Uterus (tissue), 4 donors: Measurements from ENCODE around the gene FUNDC2. TPM values are rescaled to one million over a fixed set of nuclear protein-coding genes. Genes with fewer than 3 reads are reported as not detected.

Source experiments
- DNase-seq, 2 donors: peaks; one replicate each; pipeline ENCODE4 v3.0.0-alpha.2; 2019 to 2020
- H3K27ac ChIP-seq, 2 donors: fragments of 200-600 bp; sonication (generic); 1 replicate in 1 of 2; 2 replicates in 1 of 2; pipeline ENCODE4 v1.5.1; 2016 to 2018
- H3K27me3 ChIP-seq, 2 donors: fragments of 200-600 bp; sonication (generic); one replicate each; pipeline ENCODE4 v1.5.1; 2018 to 2019; ENCODE audit warnings: control low read depth in 1 of 2
- H3K36me3 ChIP-seq, 2 donors: fragments of 200-600 bp; sonication (generic); one replicate each; pipeline ENCODE4 v1.5.1; 2019; ENCODE audit warnings: control low read depth in 1 of 2
- H3K4me1 ChIP-seq, 2 donors: fragments of 200-600 bp; sonication (generic); one replicate each; pipeline ENCODE4 v1.5.1; 2018 to 2019; ENCODE audit warnings: control low read depth in 1 of 2
- H3K4me3 ChIP-seq, 2 donors: fragments of 200-600 bp; sonication (generic); 1 replicate in 1 of 2; 2 replicates in 1 of 2; pipeline ENCODE4 v1.5.1; 2018 to 2019; ENCODE audit warnings: mild to moderate bottlenecking in 1 of 2
- H3K9me3 ChIP-seq, 2 donors: fragments of 200-600 bp; sonication (generic); one replicate each; pipeline ENCODE4 v1.5.1; 2019; ENCODE audit warnings: control low read depth in 1 of 2
- POLR2A ChIP-seq, 2 donors: fragments of 450-650 bp; IDR thresholded peaks; one replicate each; pipeline ENCODE4 v1.6.1; 2016; ENCODE audit warnings: antibody characterized with exemption in 2 of 2, mild to moderate bottlenecking in 1 of 2, moderate library complexity in 1 of 2
- intact Hi-C: fragments of 100-400 bp; cut with DNase I; formaldehyde crosslinking; loops from one replicate; pipeline ENCODE4 v1.15.1; 2023; ENCODE audit warnings: low total_unique reads
- total RNA-seq, 4 donors: library from RNA; depleted of rRNA in 3 of 4; stranded (reverse); fragments of >200 nt in 3 of 4; gene quantifications; one replicate each; pipeline versions ENCODE4 v1.1.0 to v1.2.4, GENCODE V29; 2014 to 2023
- TF ChIP-seq, protein P1 (sequence below), 4 experiments: fragments of 200-600 bp in 2 of 4; fragments of 450-650 bp in 2 of 4; sonication (generic) in 2 of 4; IDR thresholded peaks; one replicate each; pipeline ENCODE4 v1.5.1; 2016 to 2019; ENCODE audit warnings: antibody characterized with exemption in 4 of 4, mild to moderate bottlenecking in 2 of 4, moderate library complexity in 1 of 4
- donor health status: DM: yes; HTN: yes; CAD: no.

The FUNDC2 gene
- total RNA-seq, 4 donors from 2014 or later = 47.8 to 102 (median 70.7) TPM

DNA sequence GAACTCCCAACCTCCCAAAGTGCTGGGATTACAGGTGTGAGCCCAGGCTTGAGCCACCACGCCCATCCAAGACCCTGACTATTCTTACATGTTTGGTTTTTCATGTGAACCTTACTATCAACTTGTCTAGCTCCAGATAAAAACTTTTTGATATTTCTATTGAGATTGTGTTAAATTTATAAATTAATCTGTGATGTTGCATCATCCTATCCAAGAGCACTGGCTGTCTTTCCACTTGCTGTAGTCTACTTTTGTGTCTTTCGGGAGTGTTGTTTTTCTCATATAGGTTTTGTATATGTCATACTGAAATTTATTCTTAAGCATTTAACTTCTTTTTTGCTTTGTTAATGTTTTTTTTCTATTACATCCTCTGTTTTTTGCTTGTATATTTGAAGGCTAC is 79.3 kb downstream of the FUNDC2 start:
- DNase-seq = no peak
- H3K9me3 ChIP-seq = no peaks in the 10 kb centered on the region
- no peaks in the 10 kb centered on the region for H3K4me1 ChIP-seq
- TF ChIP-seq, protein P1, sequence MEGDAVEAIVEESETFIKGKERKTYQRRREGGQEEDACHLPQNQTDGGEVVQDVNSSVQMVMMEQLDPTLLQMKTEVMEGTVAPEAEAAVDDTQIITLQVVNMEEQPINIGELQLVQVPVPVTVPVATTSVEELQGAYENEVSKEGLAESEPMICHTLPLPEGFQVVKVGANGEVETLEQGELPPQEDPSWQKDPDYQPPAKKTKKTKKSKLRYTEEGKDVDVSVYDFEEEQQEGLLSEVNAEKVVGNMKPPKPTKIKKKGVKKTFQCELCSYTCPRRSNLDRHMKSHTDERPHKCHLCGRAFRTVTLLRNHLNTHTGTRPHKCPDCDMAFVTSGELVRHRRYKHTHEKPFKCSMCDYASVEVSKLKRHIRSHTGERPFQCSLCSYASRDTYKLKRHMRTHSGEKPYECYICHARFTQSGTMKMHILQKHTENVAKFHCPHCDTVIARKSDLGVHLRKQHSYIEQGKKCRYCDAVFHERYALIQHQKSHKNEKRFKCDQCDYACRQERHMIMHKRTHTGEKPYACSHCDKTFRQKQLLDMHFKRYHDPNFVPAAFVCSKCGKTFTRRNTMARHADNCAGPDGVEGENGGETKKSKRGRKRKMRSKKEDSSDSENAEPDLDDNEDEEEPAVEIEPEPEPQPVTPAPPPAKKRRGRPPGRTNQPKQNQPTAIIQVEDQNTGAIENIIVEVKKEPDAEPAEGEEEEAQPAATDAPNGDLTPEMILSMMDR (IDR thresholded peaks at IDR 0.05) = no peak
- no peak for TF ChIP-seq POLR2A (IDR thresholded peaks at IDR 0.05)
- no peak overlapping the region for H3K27ac ChIP-seq
- no peaks in the 10 kb centered on the region for H3K27me3 ChIP-seq
- H3K4me3 ChIP-seq = no peak overlapping the region
- no peaks in the 10 kb centered on the region for H3K36me3 ChIP-seq
- intact Hi-C loops = no loop called here

DNA sequence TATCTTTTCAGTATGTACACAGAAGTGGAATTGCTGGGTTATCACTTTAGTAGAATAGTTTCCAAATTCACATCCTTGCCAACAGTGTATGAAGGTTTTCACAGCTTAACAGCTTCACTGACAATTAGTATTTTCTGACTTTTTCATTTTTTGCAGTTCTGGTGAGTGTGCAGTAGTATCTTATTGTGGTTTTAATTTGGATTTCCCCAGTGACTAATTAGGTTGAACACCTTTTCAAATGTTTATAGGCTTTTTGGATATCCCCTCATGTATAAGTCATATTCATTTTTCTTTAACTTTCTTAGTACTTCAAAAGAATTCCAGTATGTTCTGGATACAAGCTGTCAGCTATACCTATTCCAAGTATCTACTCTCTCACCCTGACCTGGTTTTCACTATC is 81.8 kb downstream of the FUNDC2 start:
- Histone ChIP-seq H3K9me3 (no peaks in the 10 kb centered on the region), H3K36me3 (no peaks in the 10 kb centered on the region), H3K27ac (no peak overlapping the region), H3K4me1 (no peaks in the 10 kb centered on the region), H3K4me3 (no peak overlapping the region), H3K27me3 (no peaks in the 10 kb centered on the region)
- intact Hi-C loops = no loop called here
- no peak for DNase-seq
- TF ChIP-seq, protein P1 (IDR thresholded peaks at IDR 0.05) = no peak
- no peak for TF ChIP-seq POLR2A (IDR thresholded peaks at IDR 0.05)

Other genes with a start within 250 kb of the FUNDC2 start
- gene MPP1, start 221.4 kb upstream of the FUNDC2 start, total RNA-seq = 10 to 100 TPM in 3 of 4 donors, 1 to 10 TPM in 1; 8.5 to 31.0 (median 20.4) TPM
- gene SMIM9, start 192.2 kb upstream of the FUNDC2 start, total RNA-seq = not detected
- 10 to 100 TPM in 1 of 4 donors, 1 to 10 TPM in 2, under 1 TPM in 1; 0.28 to 16.7 (median 6.1) TPM for gene F8A1, start 140.5 kb upstream of the FUNDC2 start, total RNA-seq
- 10 to 100 TPM; 11.8 to 63.0 (median 28.5) TPM for gene F8, start 4.1 kb upstream of the FUNDC2 start, total RNA-seq
- gene CMC4, start 44.3 kb downstream of the FUNDC2 start, total RNA-seq = 10 to 100 TPM in 2 of 4 donors, 1 to 10 TPM in 2; 7.3 to 53.5 (median 12.2) TPM
- gene MTCP1, start 44.3 kb downstream of the FUNDC2 start, total RNA-seq = 10 to 100 TPM in 1 of 4 donors, 1 to 10 TPM in 1, under 1 TPM in 1, not detected in 1; 0.41 to 28.3 (median 6.4) TPM
- gene BRCC3, start 44.7 kb downstream of the FUNDC2 start, total RNA-seq = 10 to 100 TPM in 2 of 4 donors, 1 to 10 TPM in 1, under 1 TPM in 1; 0.77 to 15.6 (median 8.8) TPM
- gene VBP1, start 189.6 kb downstream of the FUNDC2 start, total RNA-seq = 10 to 100 TPM; 27.4 to 83.6 (median 39.4) TPM
- 1 to 10 TPM in 1 of 4 donors, under 1 TPM in 1, not detected in 2; 0.24 to 3.5 TPM for gene RAB39B, start 237.6 kb downstream of the FUNDC2 start, total RNA-seq